ENCODE measurements around the gene ZNF219. TPM values are rescaled to one million over a fixed set of nuclear protein-coding genes. Genes with fewer than 3 reads are reported as not detected.
A peak's percentile ranks its signal among the peaks of the same experiment; 100 is the strongest.

Gene ZNF219
- polyA plus RNA-seq (2011; rRNA removed): 10.5 and 12.2 TPM in 2 replicates
- 3.9 and 6.1 TPM in 2 replicates for polyA minus RNA-seq (2011; rRNA and poly(A)+ RNA removed)

GRCh38 chr14:21098076-21098891, at the start of gene ZNF219:
Gene ZNF219 (minus strand): TSS chr14:21098655. CDS start chr14:21093591, 5,064 bp downstream.
- Histone ChIP-seq H3K36me3 (ENCODE audit: control insufficient read depth, insufficient read depth, low read length) (no peaks in the 10 kb centered on the region), H3K4me3 (ENCODE audit: low read depth, low read length) (peak within 1 kb of the TSS; percentile 46), H3K27me3 (ENCODE audit: control insufficient read depth, insufficient read depth, low read length) (0 out of 2 replicates have a peak, but pooled peaks cover 1% of the 10 kb centered on the region)
- POLR2A ChIA-PET: interaction anchor here (0.5 kb wide), 1 partner anchor 27 kb away, joined by 4 read pairs; no protein-coding TSS in a partner anchor
- no peak for DNase-seq (ENCODE audit: low read depth)
- no peak; the same call in 1 of the 2 replicates for TF ChIP-seq CTCF (IDR thresholded peaks at IDR 0.05; ENCODE audit: insufficient read depth, low read depth, low read length)
- CTCF ChIA-PET: interaction anchor here (0.9 to 7.8 kb wide), 6 partner anchors 7 to 84 kb away, joined by 3 to 202 read pairs (median 90); partner anchors contain the start of genes ARHGEF40 and TMEM253

DNA sequence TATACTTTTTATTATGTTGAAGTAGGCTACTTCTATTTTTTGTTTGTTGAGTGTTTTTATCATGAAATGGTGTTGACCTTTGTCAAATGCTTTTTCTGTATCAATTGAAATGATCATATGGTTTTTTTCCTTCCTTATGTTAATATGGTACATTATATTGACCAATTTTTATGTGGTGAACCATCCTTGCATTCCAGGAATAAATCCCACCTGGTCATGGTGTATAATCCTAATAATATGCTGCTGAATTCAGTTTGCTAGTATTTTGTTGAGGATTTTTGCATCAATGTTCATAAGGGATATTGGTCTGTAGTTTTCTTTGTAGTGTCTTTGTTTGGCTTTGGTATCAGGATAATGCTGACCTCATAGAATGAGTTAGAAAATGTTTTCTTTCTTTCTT, 47.0 kb upstream of the ZNF219 start:
- ChIA-PET CTCF (no interaction called here), POLR2A (no interaction called here)
- Histone ChIP-seq H3K27me3 (ENCODE audit: control insufficient read depth, insufficient read depth, low read length) (no peaks in the 10 kb centered on the region; the same call in 1 of the 2 replicates), H3K36me3 (ENCODE audit: control insufficient read depth, insufficient read depth, low read length) (no peaks in the 10 kb centered on the region), H3K4me3 (ENCODE audit: low read depth, low read length) (no peak overlapping the region)
- no peak for DNase-seq (ENCODE audit: low read depth)
- no peak for TF ChIP-seq CTCF (IDR thresholded peaks at IDR 0.05; ENCODE audit: insufficient read depth, low read depth, low read length)

GRCh38 chr14:21142357-21142756, 43.9 kb upstream of the ZNF219 start:
- CTCF ChIA-PET: interaction anchor here (1.1 kb wide), 1 partner anchor 50 kb away, joined by 3 read pairs; no protein-coding TSS in a partner anchor
- Histone ChIP-seq H3K27me3 (ENCODE audit: control insufficient read depth, insufficient read depth, low read length) (no peaks in the 10 kb centered on the region; the same call in 1 of the 2 replicates), H3K4me3 (ENCODE audit: low read depth, low read length) (no peak overlapping the region), H3K36me3 (ENCODE audit: control insufficient read depth, insufficient read depth, low read length) (no peaks in the 10 kb centered on the region)
- DNase-seq (ENCODE audit: low read depth): no peak
- POLR2A ChIA-PET: no interaction called here
- no peak for TF ChIP-seq CTCF (IDR thresholded peaks at IDR 0.05; ENCODE audit: insufficient read depth, low read depth, low read length)

- Histone ChIP-seq H3K27me3 (ENCODE audit: control insufficient read depth, insufficient read depth, low read length) (no peaks in the 10 kb centered on the region), H3K36me3 (ENCODE audit: control insufficient read depth, insufficient read depth, low read length) (no peaks in the 10 kb centered on the region), H3K4me3 (ENCODE audit: low read depth, low read length) (no peak overlapping the region)
- TF ChIP-seq CTCF (IDR thresholded peaks at IDR 0.05; ENCODE audit: insufficient read depth, low read depth, low read length): peak; percentile 68
- ChIA-PET POLR2A (no interaction called here), CTCF (interaction anchor here (0.8 to 2.6 kb wide), 11 partner anchors 9 to 121 kb away, joined by 3 to 21 read pairs (median 5); partner anchors contain the start of gene OR5AU1)
- no peak for DNase-seq (ENCODE audit: low read depth)
These were observed 37.6 kb upstream of the ZNF219 start for GRCh38 chr14:21136024-21136423.

DNA sequence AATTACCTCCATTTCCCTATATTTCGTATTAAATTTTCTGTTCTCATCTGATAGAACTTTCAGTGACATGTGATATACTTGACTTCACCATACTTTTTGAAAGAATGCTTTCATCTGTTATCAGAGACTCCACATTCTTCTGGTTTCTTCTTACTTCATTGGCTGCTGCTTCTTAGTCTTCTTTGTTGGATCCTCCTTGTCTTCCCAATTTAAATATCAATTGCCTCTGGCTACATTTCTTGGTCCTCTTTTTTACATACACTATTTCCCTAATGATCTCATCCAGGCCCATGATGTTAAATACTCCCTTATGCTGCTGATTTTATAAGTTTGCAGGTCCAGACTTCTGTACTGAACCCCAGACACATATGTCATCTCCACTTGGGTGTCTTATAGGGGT, 35.4 kb upstream of the ZNF219 start:
- ChIA-PET POLR2A (no interaction called here), CTCF (no interaction called here)
- DNase-seq (ENCODE audit: low read depth): no peak
- no peak for TF ChIP-seq CTCF (IDR thresholded peaks at IDR 0.05; ENCODE audit: insufficient read depth, low read depth, low read length)
- Histone ChIP-seq H3K4me3 (ENCODE audit: low read depth, low read length) (no peak overlapping the region), H3K27me3 (ENCODE audit: control insufficient read depth, insufficient read depth, low read length) (no peaks in the 10 kb centered on the region), H3K36me3 (ENCODE audit: control insufficient read depth, insufficient read depth, low read length) (no peaks in the 10 kb centered on the region)

Data from BJ (cell line).